GM21717 (cell line): Measurements from ENCODE around the gene PNPLA4.

ENCODE experiments used
- ATAC-seq: cut with Tn5 transposase; IDR thresholded peaks from one replicate; pipeline ENCODE4 v1.9.1; 2021; ENCODE audit warnings: mild to moderate bottlenecking, moderate library complexity; ENCODE audit not compliant: unreplicated experiment

PNPLA4 gene

GRCh38 chrX:7927259-7928167 is at the start of gene PNPLA4:
PNPLA4 (minus strand) TSS chrX:7927413; CDS start chrX:7926119, 1,294 bp downstream.
- ATAC-seq, result peak; percentile 95

- ATAC-seq, result no peak
Measured at GRCh38 chrX:7972586-7972985, 45.4 kb upstream of the PNPLA4 start.

GRCh38 chrX:7970428-7970827 is 43.2 kb upstream of the PNPLA4 start:
- ATAC-seq, result no peak

- ATAC-seq, result no peak
Measured at GRCh38 chrX:7965436-7965835, 38.2 kb upstream of the PNPLA4 start.

- no peak for ATAC-seq
Measured at GRCh38 chrX:7960246-7960645, 33.0 kb upstream of the PNPLA4 start.

GRCh38 chrX:7953446-7953845 is 26.2 kb upstream of the PNPLA4 start:
- no peak for ATAC-seq

GRCh38 chrX:7950865-7951264 is 23.7 kb upstream of the PNPLA4 start:
- ATAC-seq, result peak; percentile 98

- no peak for ATAC-seq
Measured at GRCh38 chrX:7948483-7948882, 21.3 kb upstream of the PNPLA4 start.

GRCh38 chrX:7946960-7947359 is 19.7 kb upstream of the PNPLA4 start:
- ATAC-seq, result no peak

- ATAC-seq, result no peak
Measured at GRCh38 chrX:7943600-7944245, 16.5 kb upstream of the PNPLA4 start.

GRCh38 chrX:7941390-7942042 is 14.3 kb upstream of the PNPLA4 start:
- ATAC-seq, result no peak

- ATAC-seq, result no peak
Measured at GRCh38 chrX:7934026-7934425, 6.8 kb upstream of the PNPLA4 start.

- peak; percentile 60 for ATAC-seq
Measured at GRCh38 chrX:7926914-7927258, 327 bp downstream of the PNPLA4 start.

GRCh38 chrX:7926501-7926900 is 712 bp downstream of the PNPLA4 start:
- ATAC-seq, result no peak

GRCh38 chrX:7925867-7926472 is 1.2 kb downstream of the PNPLA4 start:
- peak; percentile 27 for ATAC-seq

- ATAC-seq, result no peak
Measured at GRCh38 chrX:7921750-7922149, 5.5 kb downstream of the PNPLA4 start.

GRCh38 chrX:7908821-7909220 is 18.4 kb downstream of the PNPLA4 start:
- no peak for ATAC-seq

- no peak for ATAC-seq
Measured at GRCh38 chrX:7904562-7904961, 22.7 kb downstream of the PNPLA4 start.

- ATAC-seq, result no peak
Measured at GRCh38 chrX:7891928-7892327, 35.3 kb downstream of the PNPLA4 start.

GRCh38 chrX:7889680-7890079 is 37.5 kb downstream of the PNPLA4 start:
- ATAC-seq, result no peak

- peak; percentile 54 for ATAC-seq
Measured at GRCh38 chrX:7889135-7889534, 38.1 kb downstream of the PNPLA4 start.
